Measurements from ENCODE around the gene CAP1.

DNA sequence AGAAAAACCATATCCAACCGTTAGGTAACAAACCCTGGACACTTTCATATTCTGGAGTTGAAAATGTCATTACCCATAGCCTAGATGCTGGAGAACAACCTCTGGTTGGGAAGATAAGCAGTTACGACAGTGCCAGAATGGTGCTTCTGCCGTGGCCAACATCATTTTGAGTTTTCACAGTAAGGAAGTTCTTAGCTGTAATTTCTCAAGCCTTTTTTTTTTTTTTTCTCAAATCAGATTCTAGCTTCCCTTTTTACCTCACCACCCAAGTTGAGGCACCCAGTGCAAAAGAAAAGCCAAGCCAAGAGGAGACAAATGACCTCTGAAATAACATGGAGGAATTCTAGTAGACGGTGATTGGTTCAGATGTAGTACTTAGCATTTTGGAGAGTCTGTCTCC is 34.7 kb downstream of the CAP1 start:
- TF ChIP-seq, protein P1, sequence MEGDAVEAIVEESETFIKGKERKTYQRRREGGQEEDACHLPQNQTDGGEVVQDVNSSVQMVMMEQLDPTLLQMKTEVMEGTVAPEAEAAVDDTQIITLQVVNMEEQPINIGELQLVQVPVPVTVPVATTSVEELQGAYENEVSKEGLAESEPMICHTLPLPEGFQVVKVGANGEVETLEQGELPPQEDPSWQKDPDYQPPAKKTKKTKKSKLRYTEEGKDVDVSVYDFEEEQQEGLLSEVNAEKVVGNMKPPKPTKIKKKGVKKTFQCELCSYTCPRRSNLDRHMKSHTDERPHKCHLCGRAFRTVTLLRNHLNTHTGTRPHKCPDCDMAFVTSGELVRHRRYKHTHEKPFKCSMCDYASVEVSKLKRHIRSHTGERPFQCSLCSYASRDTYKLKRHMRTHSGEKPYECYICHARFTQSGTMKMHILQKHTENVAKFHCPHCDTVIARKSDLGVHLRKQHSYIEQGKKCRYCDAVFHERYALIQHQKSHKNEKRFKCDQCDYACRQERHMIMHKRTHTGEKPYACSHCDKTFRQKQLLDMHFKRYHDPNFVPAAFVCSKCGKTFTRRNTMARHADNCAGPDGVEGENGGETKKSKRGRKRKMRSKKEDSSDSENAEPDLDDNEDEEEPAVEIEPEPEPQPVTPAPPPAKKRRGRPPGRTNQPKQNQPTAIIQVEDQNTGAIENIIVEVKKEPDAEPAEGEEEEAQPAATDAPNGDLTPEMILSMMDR (IDR thresholded peaks at IDR 0.05) = no peak
- TF ChIP-seq POLR2AphosphoS5 (IDR thresholded peaks at IDR 0.05) = no peak
- TF ChIP-seq POLR2A (IDR thresholded peaks at IDR 0.05) = no peak

Measured in upper lobe of left lung (tissue), 4 donors.